GM18517 (cell line): ENCODE measurements around the gene SDC4.

Experiments
- ATAC-seq: cut with Tn5 transposase; IDR thresholded peaks from one replicate; pipeline ENCODE4 v1.9.1; 2021; ENCODE audit warnings: mild to moderate bottlenecking, moderate library complexity; ENCODE audit not compliant: unreplicated experiment

Gene SDC4

DNA sequence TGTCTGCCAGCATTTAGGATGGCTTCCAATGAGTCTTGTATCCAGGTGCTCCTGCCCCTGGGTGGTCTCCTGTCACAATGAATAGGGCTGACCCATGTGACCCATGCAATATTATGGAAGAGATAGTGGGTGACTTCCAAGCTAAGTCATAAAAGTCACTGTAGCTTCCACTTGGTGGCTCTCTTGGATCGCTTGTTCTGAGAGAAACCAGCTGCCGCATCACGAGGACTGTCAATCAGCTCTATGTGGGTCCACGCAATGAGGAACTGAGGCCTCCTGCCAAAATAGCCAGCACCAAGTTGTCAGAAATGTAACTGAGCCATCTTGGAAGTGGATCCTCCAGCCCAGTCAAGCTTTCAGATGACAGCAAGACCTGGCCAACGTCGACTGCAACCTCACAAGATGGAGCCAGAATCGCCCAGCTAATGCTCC lies 25.3 kb downstream of the SDC4 start:
- no peak for ATAC-seq

DNA sequence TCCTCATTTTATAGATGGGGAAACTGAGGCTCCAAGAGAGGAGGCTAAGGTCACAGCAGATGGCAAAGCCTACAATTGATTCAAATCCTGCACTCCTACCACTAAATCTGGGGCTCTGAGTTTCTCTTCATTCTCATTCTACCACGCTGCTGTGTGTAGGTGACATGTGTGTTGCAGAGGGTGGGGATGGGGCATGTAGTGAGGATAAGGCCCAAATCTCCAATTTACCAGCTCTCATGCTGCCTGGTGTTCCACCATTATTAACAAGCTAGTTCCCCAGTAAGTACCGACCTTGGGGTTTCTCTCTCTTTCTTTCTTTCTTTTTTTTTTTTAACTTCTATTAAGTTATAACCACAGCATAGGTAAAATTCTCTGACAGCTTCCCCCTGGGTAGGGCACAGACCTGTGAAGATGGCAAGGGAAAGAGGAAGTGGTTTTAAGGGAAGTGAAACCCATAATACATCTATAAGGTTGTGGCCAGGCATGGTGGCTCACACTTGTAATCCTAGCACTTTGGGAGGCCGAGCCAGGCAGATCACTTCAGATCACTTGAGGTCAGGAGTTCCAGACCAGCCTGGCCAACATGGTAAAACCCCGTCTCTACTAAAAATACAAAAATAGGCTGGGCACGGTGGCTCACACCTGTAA lies 27.2 kb downstream of the SDC4 start:
- ATAC-seq, result peak; percentile 76

DNA sequence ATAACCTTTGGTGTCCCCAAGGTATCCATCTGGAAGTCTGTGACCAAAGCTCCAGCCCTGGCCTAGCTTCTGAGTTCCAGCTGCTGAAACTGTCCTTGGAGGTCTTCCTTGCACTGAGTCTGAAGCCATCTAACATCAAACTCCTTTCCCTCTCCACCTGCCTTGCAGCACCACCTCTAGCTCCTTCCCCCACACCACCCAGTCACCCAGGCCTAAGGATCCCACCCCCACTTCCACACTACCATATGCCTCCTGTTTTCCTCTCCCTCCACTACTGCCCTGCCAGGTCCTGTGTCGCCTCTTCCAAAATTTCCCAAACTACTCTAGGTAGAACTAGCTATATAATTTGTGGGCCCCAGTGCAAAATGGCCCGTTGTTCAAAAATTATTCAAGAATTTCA lies 29.3 kb downstream of the SDC4 start:
- ATAC-seq, result no peak

DNA sequence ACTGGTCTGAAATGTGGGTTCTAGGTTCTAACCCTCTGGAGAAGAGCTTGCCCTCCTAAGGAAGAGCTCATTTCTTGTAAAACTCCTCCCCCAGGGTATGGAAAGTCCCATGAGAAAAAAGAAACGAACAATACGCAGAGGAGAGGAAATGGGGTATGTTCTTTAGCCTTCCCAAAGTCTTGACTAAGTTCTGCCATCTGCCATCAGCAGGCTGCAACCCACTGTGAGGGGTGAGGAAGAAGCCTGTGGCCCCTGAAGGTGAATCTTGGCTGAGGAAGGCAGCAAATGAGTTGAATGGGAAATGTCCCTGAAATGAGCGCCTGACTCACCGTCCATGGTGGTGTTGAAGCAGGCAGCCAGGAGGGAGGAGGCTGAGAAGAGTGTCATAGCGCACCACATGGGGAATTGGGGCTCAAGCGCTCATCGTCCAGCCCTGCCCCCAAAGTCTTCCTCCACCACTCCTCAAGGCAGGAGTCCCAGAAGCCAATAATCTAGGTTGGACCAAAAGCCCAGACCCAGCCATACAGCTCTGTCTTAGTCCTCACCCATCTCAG lies 29.8 kb downstream of the SDC4 start:
- no peak for ATAC-seq

DNA sequence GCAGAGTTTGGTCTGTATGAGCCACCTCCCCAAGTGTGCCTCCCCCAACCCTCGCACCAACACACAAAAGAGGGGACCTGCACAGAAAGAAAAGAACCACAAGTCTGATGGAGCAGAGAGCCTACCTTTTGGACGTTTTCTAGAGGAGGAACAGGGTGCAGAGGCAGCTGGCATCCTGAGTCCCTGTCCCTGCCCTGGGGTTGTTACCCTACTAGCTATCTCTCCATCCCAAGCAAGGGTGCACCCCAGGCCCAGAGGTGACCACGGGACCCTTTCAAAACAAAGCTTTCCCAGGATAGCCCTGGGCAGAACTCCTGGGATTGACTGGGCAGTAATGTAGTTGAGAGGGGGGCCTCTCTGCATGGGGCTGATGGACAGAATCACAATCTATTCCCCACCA lies 30.4 kb downstream of the SDC4 start:
- ATAC-seq, result no peak

DNA sequence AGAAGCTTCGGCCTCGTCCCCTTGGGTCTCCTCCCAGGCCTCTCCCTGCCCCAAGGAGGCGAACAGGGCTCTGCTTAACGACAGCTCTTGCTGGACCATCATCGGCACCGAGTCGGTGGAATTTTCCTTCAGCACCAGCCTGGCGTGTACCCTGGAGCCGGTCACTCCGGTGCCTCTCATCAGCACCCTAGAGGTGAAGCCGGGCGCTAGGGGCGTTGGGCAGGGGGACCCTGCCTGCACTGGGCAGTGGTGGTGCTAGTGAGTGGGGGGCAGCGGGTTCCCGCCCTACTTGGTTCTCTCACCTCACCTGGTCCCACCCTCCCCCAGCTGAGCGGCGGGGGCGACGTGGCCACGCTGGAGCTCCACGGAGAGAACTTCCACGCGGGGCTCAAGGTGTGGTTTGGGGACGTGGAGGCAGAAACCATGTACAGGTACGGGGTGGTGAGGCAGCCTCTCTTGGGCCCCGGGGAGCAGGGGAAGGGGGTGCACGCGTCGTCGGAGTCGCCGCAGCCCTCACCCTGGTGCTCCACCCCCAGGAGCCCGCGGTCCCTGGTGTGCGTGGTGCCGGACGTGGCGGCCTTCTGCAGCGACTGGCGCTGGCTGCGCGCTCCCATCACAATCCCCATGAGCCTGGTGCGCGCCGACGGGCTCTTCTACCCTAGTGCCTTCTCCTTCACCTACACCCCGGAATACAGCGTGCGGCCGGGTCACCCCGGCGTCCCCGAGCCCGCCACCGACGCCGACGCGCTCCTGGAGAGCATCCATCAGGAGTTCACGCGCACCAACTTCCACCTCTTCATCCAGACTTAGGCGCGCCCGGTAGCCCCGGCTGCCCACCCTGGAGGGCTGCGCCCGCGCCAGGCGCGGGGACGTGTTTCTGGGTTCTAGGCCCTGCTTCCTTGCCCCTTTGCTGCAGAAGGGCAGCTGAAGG lies 31.8 kb downstream of the SDC4 start:
- no peak for ATAC-seq

DNA sequence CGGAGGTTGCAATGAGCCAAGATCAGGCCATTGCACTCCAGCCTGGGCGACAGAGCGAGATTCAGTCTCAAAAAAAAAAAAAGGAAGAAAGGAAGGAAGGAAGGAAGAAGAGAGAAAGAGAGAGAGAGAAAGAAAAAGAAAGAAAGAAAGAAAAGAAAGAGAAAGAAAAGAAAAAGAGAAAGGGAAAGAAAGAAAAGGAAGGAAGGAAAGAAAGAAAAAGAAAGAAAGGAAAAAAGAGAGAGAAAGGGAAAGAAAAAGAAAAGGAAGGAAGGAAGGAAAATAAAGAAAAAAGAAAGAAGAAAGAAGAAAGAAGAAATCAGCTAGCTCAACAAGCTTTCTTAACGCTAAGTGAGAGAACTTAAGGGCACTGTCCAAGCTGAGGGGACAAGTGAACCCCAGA lies 32.6 kb downstream of the SDC4 start:
- ATAC-seq, result no peak

DNA sequence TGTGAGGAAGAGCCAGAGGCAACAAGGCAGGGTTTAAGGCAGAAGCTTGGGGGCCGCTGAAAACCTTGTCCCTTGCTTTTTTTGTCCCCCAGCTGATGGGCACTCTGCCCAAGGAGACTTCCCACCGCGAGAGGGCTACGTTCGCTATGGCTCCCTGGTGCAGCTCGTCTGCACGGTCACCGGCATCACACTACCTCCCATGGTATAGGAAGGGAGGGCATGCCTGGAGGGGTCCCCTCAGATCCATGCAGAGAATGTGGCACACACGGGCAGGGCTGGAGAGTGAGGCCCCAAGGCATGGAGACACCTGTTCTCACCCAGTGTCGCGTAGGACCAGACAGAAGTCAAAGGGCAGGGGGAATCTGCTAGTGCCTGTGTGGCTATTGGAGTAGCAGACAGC lies 34.3 kb downstream of the SDC4 start:
- ATAC-seq, result no peak

DNA sequence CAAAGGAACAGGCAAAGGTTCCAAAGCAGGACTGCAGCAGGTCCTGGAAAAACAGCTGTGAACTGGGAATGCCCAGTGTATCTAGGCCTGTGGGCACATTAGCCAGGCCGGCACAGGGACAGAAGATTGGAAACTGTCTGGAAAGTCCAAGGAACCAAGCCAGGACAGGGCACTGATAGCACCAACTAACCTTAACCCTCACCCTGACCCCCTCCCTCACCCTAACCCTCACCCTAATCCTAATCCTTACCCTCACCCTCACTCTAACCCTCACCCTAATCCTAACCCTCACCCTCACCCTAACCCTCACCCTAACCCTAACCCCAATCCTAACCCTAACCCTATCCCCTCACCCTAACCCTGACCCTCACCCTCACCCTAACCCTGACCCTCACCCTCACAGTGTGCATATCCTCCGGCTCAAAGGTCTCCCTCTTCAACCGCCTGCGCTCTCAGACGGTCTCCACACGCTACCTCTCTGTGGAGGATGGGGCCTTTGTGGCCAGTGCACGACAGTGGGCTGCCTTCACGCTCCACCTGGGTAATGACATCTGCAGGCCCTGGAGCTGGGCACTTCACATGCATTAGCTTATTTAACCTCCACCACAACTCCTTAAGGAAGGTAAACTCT lies 35.0 kb downstream of the SDC4 start:
- no peak for ATAC-seq

DNA sequence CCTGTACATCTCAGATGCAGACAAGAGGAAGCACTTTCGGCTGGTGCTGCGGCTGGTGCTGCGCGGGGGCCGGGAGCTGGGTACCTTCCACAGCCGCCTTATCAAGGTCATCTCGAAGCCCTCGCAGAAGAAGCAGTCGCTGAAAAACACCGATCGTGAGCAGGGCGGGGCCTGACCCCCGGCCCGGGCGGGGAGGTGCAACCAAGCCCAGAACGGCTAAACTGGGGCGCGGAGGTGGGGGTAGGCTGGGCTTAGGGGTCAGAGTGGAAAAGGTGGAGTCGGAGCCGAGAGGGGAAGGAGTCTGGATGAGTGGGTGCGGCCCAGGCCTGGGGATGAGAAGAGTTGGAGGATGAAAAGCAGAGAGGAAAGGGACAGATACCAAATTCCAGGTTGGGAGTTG lies 36.0 kb downstream of the SDC4 start:
- ATAC-seq, result no peak

DNA sequence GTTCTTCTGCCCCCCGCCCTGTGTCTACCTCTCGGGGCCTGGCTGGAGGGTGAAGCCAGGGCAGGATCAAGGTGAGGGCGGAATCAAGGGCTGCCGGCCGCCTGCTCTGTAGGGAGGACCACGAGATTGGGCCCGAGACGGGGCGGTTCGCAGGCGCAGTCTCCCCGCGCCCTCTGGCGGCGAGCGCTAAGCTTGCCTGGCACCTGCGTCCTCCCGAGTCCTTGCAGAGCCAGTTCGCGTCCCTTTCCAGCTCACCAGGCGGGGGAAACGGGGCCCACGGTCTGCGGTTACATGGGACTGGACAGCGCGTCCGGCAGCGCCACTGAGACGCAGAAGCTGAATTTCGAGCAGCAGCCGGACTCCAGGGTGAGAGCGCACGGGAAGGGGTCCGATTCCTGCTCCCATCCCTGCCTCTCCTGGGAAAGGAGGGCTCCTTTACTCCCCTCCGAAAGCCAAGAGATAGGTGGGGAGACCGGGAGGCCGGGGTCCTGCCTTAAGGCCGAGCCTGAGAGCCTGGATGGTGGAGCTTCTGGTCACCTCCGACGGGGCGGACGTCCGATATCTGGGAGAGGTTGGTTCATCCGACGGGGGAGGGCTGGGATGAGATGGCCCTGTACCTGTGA lies 36.5 kb downstream of the SDC4 start:
- no peak for ATAC-seq

DNA sequence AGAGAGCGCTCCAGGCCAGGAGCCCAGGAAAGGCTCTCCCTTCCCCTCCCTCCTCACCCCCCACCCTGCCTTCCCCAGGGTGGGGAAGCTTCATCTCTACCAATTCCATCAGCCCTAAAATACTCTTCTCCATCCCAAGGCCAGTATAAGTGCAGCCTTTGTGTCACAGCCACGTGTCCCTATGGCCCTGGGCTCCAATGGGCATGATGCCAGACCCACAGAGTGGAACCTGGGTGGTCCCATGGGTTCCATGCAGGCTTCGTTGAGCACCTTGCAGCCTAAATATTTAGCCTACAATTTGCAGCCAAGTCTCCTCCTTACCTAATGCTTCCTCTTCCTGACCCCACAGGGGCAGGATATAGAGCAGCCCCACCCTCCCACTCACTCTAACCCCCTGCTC lies 39.1 kb downstream of the SDC4 start:
- no peak for ATAC-seq

DNA sequence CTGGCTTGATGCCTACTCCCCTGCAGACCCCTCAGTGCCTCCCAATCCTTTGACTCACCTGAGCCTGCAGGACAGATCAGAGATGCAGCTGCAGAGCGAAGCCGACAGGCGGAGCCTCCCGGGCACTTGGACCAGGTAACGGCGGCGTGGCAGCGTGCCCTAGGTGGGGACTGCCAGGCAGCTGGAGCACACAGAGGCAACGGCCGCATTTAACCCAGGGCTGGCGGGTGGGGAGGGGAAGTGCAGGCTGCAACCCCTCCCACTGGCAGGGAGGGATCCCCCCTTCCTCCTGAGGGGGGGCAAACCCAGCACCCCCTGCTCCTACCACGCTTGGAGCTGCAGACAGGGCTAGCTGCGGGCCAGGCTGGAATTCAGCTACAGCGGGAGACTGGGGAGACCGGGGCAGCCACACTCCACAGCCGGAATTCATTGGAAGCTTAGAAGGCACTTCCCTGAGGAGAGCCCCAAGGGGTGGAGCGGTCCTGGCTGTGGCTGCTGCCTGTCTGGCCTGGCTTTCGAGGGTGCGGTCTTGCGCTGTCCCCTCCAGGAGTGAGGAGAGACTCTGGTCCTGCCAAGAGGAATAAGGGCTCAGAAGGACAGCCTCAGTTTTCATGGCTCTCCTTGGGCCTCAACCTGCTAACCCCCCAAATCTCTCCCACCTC lies 40.0 kb downstream of the SDC4 start, which contains the start of gene MATN4:
Gene MATN4, minus strand, starts transcription at position 183 of the 662 bp plus-strand sequence. CDS start 2,717 bp downstream, outside the sequence.
- no peak for ATAC-seq

DNA sequence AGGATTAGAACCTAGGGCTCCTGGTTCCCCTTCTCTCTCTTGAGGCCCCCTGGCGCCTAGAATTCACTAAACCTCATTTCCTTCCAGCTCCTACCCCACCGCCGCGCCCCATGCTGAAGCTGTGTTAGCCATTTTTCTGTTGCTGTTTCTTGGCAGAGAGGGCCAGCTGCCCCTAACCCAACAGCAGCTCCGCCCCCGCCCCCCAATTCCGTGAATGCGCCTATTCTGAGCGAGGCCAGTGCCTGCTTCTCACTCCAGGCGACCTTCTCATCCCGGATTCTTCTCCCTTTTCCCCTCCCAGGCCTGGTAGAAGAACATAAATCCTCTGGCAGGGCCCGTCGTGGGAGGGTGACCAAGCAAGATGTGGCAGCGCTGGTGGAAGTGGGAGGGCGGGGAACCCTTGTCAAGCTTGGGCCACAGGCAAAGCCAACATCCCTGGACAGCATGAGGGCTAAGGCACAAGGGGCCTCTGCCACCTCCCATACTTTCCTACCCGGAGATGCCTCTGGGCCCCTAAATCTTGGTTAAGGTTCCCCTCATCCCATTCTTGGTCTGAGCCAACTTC lies 41.1 kb downstream of the SDC4 start:
- no peak for ATAC-seq

DNA sequence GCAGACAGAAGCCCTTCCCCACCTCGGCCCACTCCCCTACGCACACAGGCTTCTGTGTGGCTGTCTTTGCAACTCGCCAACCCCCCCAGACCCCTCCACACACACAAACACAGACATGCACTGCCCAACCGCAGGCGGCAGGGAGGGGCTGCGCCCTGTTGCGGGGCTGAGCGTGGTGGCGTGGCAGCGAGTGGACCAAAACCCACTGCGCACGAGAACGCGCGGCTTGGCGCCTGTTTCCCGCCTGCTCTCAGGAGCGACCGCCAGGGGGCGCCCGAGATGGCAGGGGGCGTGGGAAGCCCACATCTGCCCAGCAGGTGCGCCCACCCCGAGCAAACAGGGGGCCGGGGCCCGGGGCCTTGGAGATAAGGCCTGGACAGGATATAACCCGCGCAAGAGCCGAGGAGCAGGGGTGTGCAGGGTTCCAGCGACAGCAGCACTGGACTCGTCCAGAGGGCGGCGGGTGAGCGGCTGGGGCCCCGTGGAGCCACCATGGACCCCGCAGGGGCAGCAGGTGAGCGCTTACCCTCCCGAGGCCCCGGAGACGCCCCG lies 41.7 kb downstream of the SDC4 start, which contains the start of gene RBPJL:
Gene RBPJL, plus strand, starts transcription at position 410 of the 552 bp plus-strand sequence. Its CDS starts 83 bp downstream, at position 493.
- ATAC-seq, result no peak

DNA sequence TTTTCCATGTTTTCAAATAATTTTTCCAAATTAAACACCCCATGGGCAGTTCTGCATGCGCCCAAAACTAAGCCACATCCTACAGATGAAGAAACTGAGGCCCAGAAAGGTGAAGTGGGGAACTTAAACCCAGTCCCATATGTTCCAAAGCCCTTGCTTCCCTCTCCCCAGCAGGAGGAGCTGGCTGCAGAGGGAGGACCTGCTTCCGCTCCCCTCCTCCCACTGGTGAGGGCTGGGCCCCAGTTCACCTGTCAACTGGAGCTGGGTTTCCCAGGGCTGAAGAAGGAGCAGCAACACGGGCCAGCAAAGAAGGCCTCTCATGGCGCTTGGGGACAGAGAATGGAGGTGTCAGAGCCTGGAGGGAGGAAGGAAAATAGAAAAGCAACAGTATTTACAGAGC lies 43.0 kb downstream of the SDC4 start:
- ATAC-seq, result no peak

DNA sequence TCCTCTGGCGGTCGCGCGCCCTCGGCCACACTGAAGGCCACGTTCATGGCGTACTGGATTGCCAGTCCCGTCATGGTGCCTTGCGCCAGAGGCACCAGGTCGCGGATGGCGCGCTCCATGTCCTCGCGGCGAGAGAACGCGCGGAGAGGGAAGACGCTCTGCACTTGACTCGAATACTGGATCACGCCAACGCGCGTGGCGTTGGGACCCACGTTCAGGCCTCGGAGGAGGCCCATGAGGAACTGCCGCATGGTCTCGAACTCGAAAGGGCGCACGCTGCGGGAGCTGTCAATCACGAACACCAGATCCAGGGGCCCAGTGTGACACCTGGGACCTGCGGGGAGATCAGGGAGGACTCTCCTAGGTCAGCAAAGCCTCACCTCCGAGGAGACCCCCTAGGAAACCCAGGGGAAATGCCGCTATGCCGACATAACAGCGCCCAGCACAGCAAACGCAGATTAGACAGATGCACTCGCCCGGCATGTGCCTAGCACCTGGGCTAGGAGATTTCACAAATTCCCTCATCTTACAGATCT lies 43.7 kb downstream of the SDC4 start:
- no peak for ATAC-seq

DNA sequence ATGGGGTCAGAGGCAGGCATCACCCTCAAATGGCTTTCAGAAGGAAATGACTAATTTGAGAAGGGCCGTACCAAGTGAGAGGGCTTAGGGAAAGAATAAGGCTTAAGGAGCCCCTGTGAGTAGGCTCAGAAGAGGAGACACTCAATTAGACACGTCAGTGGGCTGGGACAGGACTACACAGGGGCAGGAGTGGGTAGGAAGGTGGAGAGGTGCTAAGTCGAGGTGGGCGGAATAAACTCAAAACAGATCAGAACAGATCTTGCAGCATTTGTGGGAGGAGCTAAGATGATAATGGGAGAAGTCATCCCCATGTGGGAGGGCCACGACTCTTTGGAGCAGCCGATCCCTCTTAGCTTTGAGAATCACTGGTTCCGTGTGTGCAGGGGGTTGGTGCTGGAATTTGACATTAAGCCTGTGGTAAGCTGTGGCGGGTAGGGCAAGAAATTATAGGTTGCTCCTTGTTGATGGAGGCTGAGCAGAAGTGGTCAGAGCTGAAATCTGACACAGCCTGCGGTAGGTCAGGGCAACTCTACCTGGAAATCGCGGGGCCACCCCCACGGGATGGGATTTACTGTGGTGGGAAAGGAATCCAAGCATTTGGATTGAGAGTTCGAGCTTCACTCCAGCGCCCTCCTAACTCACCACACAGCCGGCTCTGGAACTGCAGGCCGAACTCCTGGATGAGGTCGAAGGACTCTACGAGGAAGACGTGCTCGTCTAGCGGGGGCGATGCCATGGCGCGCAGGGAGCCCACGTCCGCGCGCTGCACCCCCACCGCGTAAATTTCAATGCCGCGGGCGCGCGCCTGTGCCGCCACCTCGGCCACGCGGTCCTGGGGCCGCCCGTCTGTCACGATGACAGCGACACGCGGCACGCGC lies 44.4 kb downstream of the SDC4 start:
- no peak for ATAC-seq
